ENCODE results near the gene LIME1.

Gene LIME1

DNA sequence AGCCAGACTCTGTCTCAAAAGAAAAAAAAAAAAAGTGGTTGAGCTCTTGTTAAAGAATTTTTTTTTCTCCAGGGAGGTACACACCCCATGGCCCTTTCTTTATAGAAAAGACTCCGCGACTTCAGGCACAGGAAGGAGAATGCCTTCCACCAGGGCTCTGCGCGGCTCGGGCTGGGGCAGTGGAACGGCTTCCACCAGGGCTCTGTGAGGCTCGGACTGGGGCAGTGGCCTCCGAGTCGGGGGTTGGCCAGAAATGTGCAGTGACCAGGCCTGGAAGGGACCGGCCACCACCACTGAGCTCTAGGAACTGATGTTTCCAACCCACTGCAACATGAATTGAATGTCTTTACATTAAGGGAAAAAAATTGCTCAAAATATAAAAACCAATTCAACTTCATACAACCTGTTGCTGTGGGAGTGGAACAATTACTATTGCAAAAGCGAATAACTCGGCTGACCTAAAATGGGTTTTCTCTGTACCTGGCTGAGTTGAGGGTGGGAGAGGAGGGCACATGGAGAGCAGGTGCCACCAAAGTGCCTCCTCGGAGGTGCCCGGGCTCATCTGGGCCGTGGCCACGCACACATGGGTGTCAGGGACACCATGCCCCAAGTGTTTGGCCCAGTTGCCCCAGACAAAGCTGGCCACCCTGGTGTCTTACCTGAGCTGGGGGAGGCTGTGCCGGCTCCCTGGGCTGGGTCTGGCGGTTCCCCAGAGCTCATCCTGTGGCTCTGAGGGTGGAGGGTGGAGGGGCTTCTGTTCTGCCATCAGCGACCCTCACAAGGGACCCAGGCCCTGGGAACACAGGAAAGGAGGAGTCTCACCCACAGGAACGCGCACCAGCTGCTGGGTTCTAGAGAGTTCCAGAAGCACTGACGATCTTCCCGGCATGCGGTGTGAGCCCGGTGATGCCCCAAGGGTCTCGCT, 32.4 kb downstream of the LIME1 start:
- H3K14ac ChIP-seq (ENCODE audit: low read length) = no peak overlapping the region
- no peak overlapping the region for H2BK15ac ChIP-seq (ENCODE audit: low read length)
- H3K4me1 ChIP-seq (ENCODE audit: control insufficient read depth in 2 of 2, insufficient read depth in 1 of 2, low read depth in 1 of 2, low read length in 2 of 2) = no peaks in the 10 kb centered on the region
- no peak overlapping the region for H2AK5ac ChIP-seq (ENCODE audit: low read depth, low read length)
- no peaks in the 10 kb centered on the region for H3K27me3 ChIP-seq (ENCODE audit: control insufficient read depth in 3 of 3, insufficient read depth in 3 of 3, low read depth in 1 of 3, low read length in 3 of 3)
- H3K36me3 ChIP-seq (replicated peaks in 1 of 2; ENCODE audit: control insufficient read depth in 2 of 2, insufficient read depth in 2 of 2, low read length in 2 of 2) = peaks cover 3 to 58% of the 10 kb centered on the region in 2 donors
- no peak overlapping the region for H3K18ac ChIP-seq (ENCODE audit: low read length)
- H3K9me3 ChIP-seq (replicated peaks in 1 of 2; ENCODE audit: control insufficient read depth in 2 of 2, insufficient read depth in 1 of 2, low read depth in 1 of 2, low read length in 2 of 2) = peaks cover 0 to 2% of the 10 kb centered on the region in 2 donors
- H2BK5ac ChIP-seq (ENCODE audit: low read length) = peak overlapping the region; percentile 16
- no peak overlapping the region for H2AFZ ChIP-seq (ENCODE audit: low read length)
- no CpG with 5 or more reads among the region's 26 CpGs for WGBS, 2 donors (ENCODE audit: extremely low coverage in 2 of 2, insufficient read length in 2 of 2, insufficient replicate concordance in 1 of 2)
- H3K23ac ChIP-seq (ENCODE audit: low read depth, low read length, poor library complexity) = no peak overlapping the region
- H2BK12ac ChIP-seq (ENCODE audit: low read length) = no peak overlapping the region
- H3K9ac ChIP-seq (ENCODE audit: low read depth, low read length, poor library complexity) = no peak overlapping the region
- peaks cover 7% of the 10 kb centered on the region for H3K79me1 ChIP-seq (ENCODE audit: low read depth, low read length)
- H3K27ac ChIP-seq (replicated peaks; ENCODE audit: low read length) = no peak overlapping the region
- H3K4me3 ChIP-seq (ENCODE audit: low read length in 2 of 2) = peak overlapping the region in 1 of 2 donors; percentile 25
- no peak overlapping the region for H3K4ac ChIP-seq (ENCODE audit: low read length)
- no peak for DNase-seq (ENCODE audit: low spot score)
- no peak overlapping the region for H4K8ac ChIP-seq (ENCODE audit: low read depth, low read length)
- no peak overlapping the region for H4K91ac ChIP-seq (ENCODE audit: low read depth, low read length, poor library complexity)
- H3K4me2 ChIP-seq (ENCODE audit: insufficient read depth, low read length, poor library complexity, severe bottlenecking) = no peak overlapping the region
- no peak overlapping the region for H2BK120ac ChIP-seq (ENCODE audit: low read depth, low read length)

DNA sequence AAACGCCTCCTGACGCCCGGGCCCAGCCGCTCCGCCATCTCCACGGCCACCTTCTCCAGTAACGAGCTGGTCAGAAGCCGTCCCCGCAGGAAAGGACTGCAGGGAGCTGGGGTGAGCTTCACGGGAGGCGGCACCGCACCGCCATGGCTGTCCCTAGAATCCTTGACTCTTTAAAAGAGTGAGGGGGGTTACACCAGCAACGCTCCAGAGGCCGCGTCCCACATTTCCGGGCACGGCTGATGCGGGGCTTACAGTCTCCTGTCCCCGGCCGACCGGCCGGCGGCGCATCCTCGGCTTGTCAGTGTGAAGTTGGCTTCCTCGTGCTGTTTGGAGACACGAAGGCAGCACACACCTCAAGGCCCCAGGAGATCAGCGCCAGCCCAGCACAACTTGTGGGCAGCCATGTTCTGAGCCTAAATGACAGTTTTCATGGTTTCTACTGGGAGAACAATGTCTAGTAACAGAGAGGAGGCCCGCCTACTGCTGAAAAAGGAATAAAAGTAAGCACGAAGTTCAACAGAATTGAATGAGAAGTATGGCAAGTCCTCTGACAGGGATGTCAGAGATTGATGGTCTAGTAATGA, 33.5 kb downstream of the LIME1 start:
- Histone ChIP-seq H3K4me2 (ENCODE audit: insufficient read depth, low read length, poor library complexity, severe bottlenecking) (no peak overlapping the region), H3K14ac (ENCODE audit: low read length) (no peak overlapping the region), H3K23ac (ENCODE audit: low read depth, low read length, poor library complexity) (no peak overlapping the region), H3K9me3 (replicated peaks in 1 of 2; ENCODE audit: control insufficient read depth in 2 of 2, insufficient read depth in 1 of 2, low read depth in 1 of 2, low read length in 2 of 2) (no peaks in the 10 kb centered on the region), H3K18ac (ENCODE audit: low read length) (no peak overlapping the region), H3K27me3 (ENCODE audit: control insufficient read depth in 3 of 3, insufficient read depth in 3 of 3, low read depth in 1 of 3, low read length in 3 of 3) (no peaks in the 10 kb centered on the region), H2BK5ac (ENCODE audit: low read length) (no peak overlapping the region), H2AFZ (ENCODE audit: low read length) (no peak overlapping the region), H3K79me1 (ENCODE audit: low read depth, low read length) (peaks cover 9% of the 10 kb centered on the region), H2BK15ac (ENCODE audit: low read length) (no peak overlapping the region), H4K91ac (ENCODE audit: low read depth, low read length, poor library complexity) (no peak overlapping the region), H2BK120ac (ENCODE audit: low read depth, low read length) (no peak overlapping the region), H3K4ac (ENCODE audit: low read length) (no peak overlapping the region), H3K9ac (ENCODE audit: low read depth, low read length, poor library complexity) (no peak overlapping the region), H3K36me3 (replicated peaks in 1 of 2; ENCODE audit: control insufficient read depth in 2 of 2, insufficient read depth in 2 of 2, low read length in 2 of 2) (peaks cover 3 to 62% of the 10 kb centered on the region in 2 donors), H2AK5ac (ENCODE audit: low read depth, low read length) (no peak overlapping the region), H3K27ac (replicated peaks; ENCODE audit: low read length) (no peak overlapping the region), H4K8ac (ENCODE audit: low read depth, low read length) (no peak overlapping the region), H3K4me3 (ENCODE audit: low read length in 2 of 2) (no peak overlapping the region), H2BK12ac (ENCODE audit: low read length) (no peak overlapping the region), H3K4me1 (ENCODE audit: control insufficient read depth in 2 of 2, insufficient read depth in 1 of 2, low read depth in 1 of 2, low read length in 2 of 2) (peaks cover 1 to 2% of the 10 kb centered on the region in 2 donors)
- DNase-seq (ENCODE audit: low spot score) = no peak
- WGBS, 2 donors (ENCODE audit: extremely low coverage in 2 of 2, insufficient read length in 2 of 2, insufficient replicate concordance in 1 of 2) = no CpG with 5 or more reads among the region's 31 CpGs

DNA sequence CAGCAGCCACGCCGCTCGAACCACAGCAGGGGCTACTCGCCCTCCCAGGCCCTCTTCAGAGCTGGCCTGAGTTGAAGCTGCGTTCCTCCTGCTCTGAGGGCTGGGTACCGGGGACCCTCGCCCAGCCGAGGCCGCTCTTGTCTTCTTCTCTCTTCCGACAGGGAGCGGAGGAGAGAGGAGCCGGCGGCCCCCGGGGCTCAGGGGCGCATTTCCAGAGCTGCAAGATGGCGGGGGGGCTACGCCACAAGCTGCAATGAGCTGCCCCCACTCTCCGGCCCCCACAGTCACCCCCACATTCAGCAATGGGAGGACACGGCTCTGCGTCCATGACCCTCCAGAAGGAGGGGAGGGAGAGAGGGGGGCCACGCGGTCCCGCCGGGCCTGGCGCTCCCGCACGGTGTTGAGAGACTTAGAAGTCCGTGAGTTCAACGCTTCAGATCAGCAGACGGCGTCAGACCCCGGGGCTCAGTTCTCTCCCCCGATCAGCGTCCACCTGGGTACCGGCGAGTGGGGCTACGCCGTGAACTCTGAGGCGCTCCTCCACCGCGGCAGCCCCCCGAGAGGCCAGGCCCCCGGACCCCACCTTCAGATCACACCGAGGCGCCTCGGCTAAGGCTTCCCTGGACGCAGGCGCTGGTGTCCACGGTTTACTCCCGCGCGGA, 34.7 kb downstream of the LIME1 start:
- H2AFZ ChIP-seq (ENCODE audit: low read length) = no peak overlapping the region
- no peak overlapping the region for H3K4me2 ChIP-seq (ENCODE audit: insufficient read depth, low read length, poor library complexity, severe bottlenecking)
- peak overlapping the region; percentile 17 for H4K8ac ChIP-seq (ENCODE audit: low read depth, low read length)
- no peak overlapping the region for H2BK120ac ChIP-seq (ENCODE audit: low read depth, low read length)
- no peak for DNase-seq (ENCODE audit: low spot score)
- H3K4me3 ChIP-seq (ENCODE audit: low read length in 2 of 2) = no peak overlapping the region
- H4K91ac ChIP-seq (ENCODE audit: low read depth, low read length, poor library complexity) = no peak overlapping the region
- no CpG with 5 or more reads among the region's 52 CpGs for WGBS, 2 donors (ENCODE audit: extremely low coverage in 2 of 2, insufficient read length in 2 of 2, insufficient replicate concordance in 1 of 2)
- H2BK15ac ChIP-seq (ENCODE audit: low read length) = no peak overlapping the region
- H3K36me3 ChIP-seq (replicated peaks in 1 of 2; ENCODE audit: control insufficient read depth in 2 of 2, insufficient read depth in 2 of 2, low read length in 2 of 2) = peaks cover 1 to 61% of the 10 kb centered on the region in 2 donors
- H3K14ac ChIP-seq (ENCODE audit: low read length) = no peak overlapping the region
- H2AK5ac ChIP-seq (ENCODE audit: low read depth, low read length) = no peak overlapping the region
- no peak overlapping the region for H3K4ac ChIP-seq (ENCODE audit: low read length)
- H3K79me1 ChIP-seq (ENCODE audit: low read depth, low read length) = peaks cover 9% of the 10 kb centered on the region
- no peaks in the 10 kb centered on the region for H3K9me3 ChIP-seq (replicated peaks in 1 of 2; ENCODE audit: control insufficient read depth in 2 of 2, insufficient read depth in 1 of 2, low read depth in 1 of 2, low read length in 2 of 2)
- no peaks in the 10 kb centered on the region for H3K27me3 ChIP-seq (ENCODE audit: control insufficient read depth in 3 of 3, insufficient read depth in 3 of 3, low read depth in 1 of 3, low read length in 3 of 3)
- H3K18ac ChIP-seq (ENCODE audit: low read length) = no peak overlapping the region
- no peak overlapping the region for H3K9ac ChIP-seq (ENCODE audit: low read depth, low read length, poor library complexity)
- peaks cover 8% of the 10 kb centered on the region in 2 donors for H3K4me1 ChIP-seq (ENCODE audit: control insufficient read depth in 2 of 2, insufficient read depth in 1 of 2, low read depth in 1 of 2, low read length in 2 of 2)
- no peak overlapping the region for H3K23ac ChIP-seq (ENCODE audit: low read depth, low read length, poor library complexity)
- no peak overlapping the region for H2BK5ac ChIP-seq (ENCODE audit: low read length)
- H2BK12ac ChIP-seq (ENCODE audit: low read length) = no peak overlapping the region
- H3K27ac ChIP-seq (replicated peaks; ENCODE audit: low read length) = no peak overlapping the region

Measured in neuronal stem cell (in vitro differentiated cells).